Immature natural killer cell (primary cell): ENCODE data around the gene MCRIP1. TPM values are rescaled to one million over a fixed set of nuclear protein-coding genes. Genes with fewer than 3 reads are reported as not detected.

Experiments used
- polyA plus RNA-seq, 3 donors: library from polyadenylated mRNA; unstranded; fragments of 300-500 nt; fragmentation: Illumina TruSeq; gene quantifications; one replicate each; pipeline ENCODE4 v1.2.3, GENCODE V29; 2021

MCRIP1 gene
- polyA plus RNA-seq, 3 donors from 2014 or later = 112 to 178 (median 124) TPM

Other genes starting within 250 kb of the MCRIP1 start
- 10 to 100 TPM; 51.0 to 73.9 (median 60.3) TPM for gene NPLOC4, start 196.2 kb downstream of the MCRIP1 start, polyA plus RNA-seq
- under 1 TPM in 2 of 3 donors, not detected in 1; 0.48 to 0.63 TPM for gene TSPAN10, start 196.1 kb downstream of the MCRIP1 start, polyA plus RNA-seq
- gene PDE6G, start 176.7 kb downstream of the MCRIP1 start, polyA plus RNA-seq = 10 to 100 TPM; 75.1 to 98.8 (median 81.4) TPM
- 10 to 100 TPM; 66.4 to 97.9 (median 93.9) TPM for gene OXLD1, start 166.7 kb downstream of the MCRIP1 start, polyA plus RNA-seq
- gene CCDC137, start 166.6 kb downstream of the MCRIP1 start, polyA plus RNA-seq = 10 to 100 TPM in 1 of 3 donors, 1 to 10 TPM in 2; 1.8 to 21.7 (median 6.1) TPM
- 10 to 100 TPM; 31.1 to 75.2 (median 61.8) TPM for gene ARL16, start 149.5 kb downstream of the MCRIP1 start, polyA plus RNA-seq
- gene HGS, start 149.3 kb downstream of the MCRIP1 start, polyA plus RNA-seq = 10 to 100 TPM; 12.4 to 40.4 (median 17.3) TPM
- 10 to 100 TPM; 43.1 to 79.4 (median 58.7) TPM for gene MRPL12, start 129.9 kb downstream of the MCRIP1 start, polyA plus RNA-seq
- gene SLC25A10, start 121.0 kb downstream of the MCRIP1 start, polyA plus RNA-seq = 1 to 10 TPM; 5.6 to 7.5 (median 5.9) TPM
- not detected for gene GCGR, start 29.1 kb downstream of the MCRIP1 start, polyA plus RNA-seq
- gene PPP1R27, start 1.8 kb upstream of the MCRIP1 start, polyA plus RNA-seq = not detected
- gene P4HB, start 27.2 kb upstream of the MCRIP1 start, polyA plus RNA-seq = 100 to 1,000 TPM; 365 to 534 (median 475) TPM
- gene ARHGDIA, start 38.0 kb upstream of the MCRIP1 start, polyA plus RNA-seq = 100 to 1,000 TPM; 100 to 245 (median 133) TPM
- gene ALYREF, start 58.3 kb upstream of the MCRIP1 start, polyA plus RNA-seq = 10 to 100 TPM; 36.2 to 63.3 (median 40.1) TPM
- 100 to 1,000 TPM; 339 to 578 (median 348) TPM for gene ANAPC11, start 58.4 kb upstream of the MCRIP1 start, polyA plus RNA-seq
- not detected for gene NPB, start 68.9 kb upstream of the MCRIP1 start, polyA plus RNA-seq
- 10 to 100 TPM; 44.7 to 59.6 (median 49.5) TPM for gene PCYT2, start 78.1 kb upstream of the MCRIP1 start, polyA plus RNA-seq
- gene SIRT7, start 84.9 kb upstream of the MCRIP1 start, polyA plus RNA-seq = 10 to 100 TPM; 27.2 to 54.7 (median 36.2) TPM
- gene MAFG, start 94.4 kb upstream of the MCRIP1 start, polyA plus RNA-seq = 1 to 10 TPM; 1.1 to 4.8 (median 1.3) TPM
- 1 to 10 TPM; 1.1 to 3.3 (median 1.9) TPM for gene PYCR1, start 104.0 kb upstream of the MCRIP1 start, polyA plus RNA-seq
- gene MYADML2, start 113.9 kb upstream of the MCRIP1 start, polyA plus RNA-seq = not detected
- not detected for gene NOTUM, start 127.9 kb upstream of the MCRIP1 start, polyA plus RNA-seq
- gene ASPSCR1, start 144.3 kb upstream of the MCRIP1 start, polyA plus RNA-seq = 10 to 100 TPM; 21.1 to 32.9 (median 31.3) TPM
- gene CENPX, start 189.6 kb upstream of the MCRIP1 start, polyA plus RNA-seq = 100 to 1,000 TPM in 2 of 3 donors, 10 to 100 TPM in 1; 70.0 to 104 (median 100) TPM
- 1 to 10 TPM; 4.7 to 9.9 (median 5.2) TPM for gene LRRC45, start 190.0 kb upstream of the MCRIP1 start, polyA plus RNA-seq
- not detected for gene RAC3, start 198.4 kb upstream of the MCRIP1 start, polyA plus RNA-seq
- 100 to 1,000 TPM; 144 to 242 (median 165) TPM for gene DCXR, start 204.4 kb upstream of the MCRIP1 start, polyA plus RNA-seq
- gene RFNG, start 218.5 kb upstream of the MCRIP1 start, polyA plus RNA-seq = 1 to 10 TPM; 2.2 to 3.7 (median 3.2) TPM
- 100 to 1,000 TPM; 174 to 212 (median 183) TPM for gene GPS1, start 218.6 kb upstream of the MCRIP1 start, polyA plus RNA-seq
- 10 to 100 TPM; 61.7 to 85.3 (median 82.5) TPM for gene DUS1L, start 232.5 kb upstream of the MCRIP1 start, polyA plus RNA-seq